HFF-Myc (cell line): ENCODE data around the gene IL31RA.

Experiments
- DNase-seq: peaks from one replicate; pipeline ENCODE4 v3.0.0-alpha.2; 2011; ENCODE audit warnings: low read depth; ENCODE audit errors: extremely low read depth
- H3K4me3 ChIP-seq: replicated peaks from 2 replicates; pipeline ENCODE4 v1.5.1; 2011; ENCODE audit warnings: low read depth, mild to moderate bottlenecking, control low read depth, low read length
- TF ChIP-seq, protein P1 (sequence below): IDR thresholded peaks from 2 replicates; pipeline ENCODE4 v1.5.1; 2012; ENCODE audit warnings: mild to moderate bottlenecking, low read depth, low read length, control low read depth; ENCODE audit errors: missing control alignments

IL31RA gene

DNA sequence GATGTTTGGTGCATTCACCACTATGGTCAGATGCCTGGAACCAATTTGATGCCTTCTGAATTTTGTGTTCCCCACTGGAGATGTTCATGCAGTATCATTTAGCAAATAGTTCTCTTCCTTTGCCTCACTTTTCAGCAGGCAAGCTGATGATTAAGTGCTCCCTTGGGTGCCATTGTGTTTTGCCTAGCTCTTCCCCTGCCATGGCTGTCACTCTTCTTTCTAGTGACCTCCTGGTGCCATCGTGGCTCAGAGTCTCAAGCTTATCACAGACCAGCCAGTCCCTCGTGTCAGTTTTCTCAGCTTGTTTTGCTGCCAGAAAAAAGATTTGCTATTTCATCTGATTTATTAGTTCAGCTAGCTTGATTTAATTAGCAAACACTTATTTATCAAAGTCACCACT, 41.3 kb downstream of the IL31RA start:
- H3K4me3 ChIP-seq = no peak overlapping the region
- no peak for DNase-seq
- TF ChIP-seq, protein P1, sequence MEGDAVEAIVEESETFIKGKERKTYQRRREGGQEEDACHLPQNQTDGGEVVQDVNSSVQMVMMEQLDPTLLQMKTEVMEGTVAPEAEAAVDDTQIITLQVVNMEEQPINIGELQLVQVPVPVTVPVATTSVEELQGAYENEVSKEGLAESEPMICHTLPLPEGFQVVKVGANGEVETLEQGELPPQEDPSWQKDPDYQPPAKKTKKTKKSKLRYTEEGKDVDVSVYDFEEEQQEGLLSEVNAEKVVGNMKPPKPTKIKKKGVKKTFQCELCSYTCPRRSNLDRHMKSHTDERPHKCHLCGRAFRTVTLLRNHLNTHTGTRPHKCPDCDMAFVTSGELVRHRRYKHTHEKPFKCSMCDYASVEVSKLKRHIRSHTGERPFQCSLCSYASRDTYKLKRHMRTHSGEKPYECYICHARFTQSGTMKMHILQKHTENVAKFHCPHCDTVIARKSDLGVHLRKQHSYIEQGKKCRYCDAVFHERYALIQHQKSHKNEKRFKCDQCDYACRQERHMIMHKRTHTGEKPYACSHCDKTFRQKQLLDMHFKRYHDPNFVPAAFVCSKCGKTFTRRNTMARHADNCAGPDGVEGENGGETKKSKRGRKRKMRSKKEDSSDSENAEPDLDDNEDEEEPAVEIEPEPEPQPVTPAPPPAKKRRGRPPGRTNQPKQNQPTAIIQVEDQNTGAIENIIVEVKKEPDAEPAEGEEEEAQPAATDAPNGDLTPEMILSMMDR = no peak

DNA sequence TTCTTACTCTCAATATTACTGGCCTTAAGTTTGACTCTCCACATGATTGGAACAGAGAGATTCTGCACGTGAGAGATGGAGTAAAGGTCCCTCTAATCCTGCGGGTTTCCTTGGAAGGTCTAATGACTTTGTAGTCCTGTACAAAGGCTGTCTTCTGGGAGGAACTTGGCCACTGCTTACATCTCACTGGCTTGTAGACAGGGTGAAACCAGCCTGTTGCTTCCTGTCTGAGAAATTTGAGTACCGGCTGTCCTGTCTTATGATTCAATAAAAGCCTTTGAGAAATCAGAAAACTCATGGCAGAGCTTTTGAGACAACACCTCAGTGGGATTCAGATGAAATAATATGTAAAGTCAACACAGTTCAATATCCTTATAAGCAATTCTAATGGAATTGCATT, 43.0 kb downstream of the IL31RA start:
- H3K4me3 ChIP-seq = no peak overlapping the region
- no peak for DNase-seq
- TF ChIP-seq, protein P1 = no peak

DNA sequence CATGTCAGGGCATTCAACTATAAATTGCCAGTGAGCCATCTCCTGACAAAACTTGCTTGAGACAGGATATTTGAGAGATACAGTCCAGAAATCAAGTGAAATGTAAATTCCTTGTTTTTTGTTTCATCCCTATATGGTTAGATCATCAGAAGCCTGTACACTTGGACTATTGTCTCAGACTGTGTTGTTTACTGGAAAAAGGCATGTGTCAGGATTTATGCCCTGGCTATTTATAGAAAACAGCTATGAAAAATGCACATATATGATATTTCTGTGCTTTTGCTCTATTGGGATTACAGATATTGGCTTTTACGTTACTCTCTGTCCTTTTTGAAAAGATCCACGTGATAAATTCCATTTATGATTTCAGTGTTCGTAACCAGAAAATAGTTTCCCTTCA, 44.2 kb downstream of the IL31RA start:
- DNase-seq = no peak
- no peak overlapping the region for H3K4me3 ChIP-seq
- TF ChIP-seq, protein P1 = no peak

DNA sequence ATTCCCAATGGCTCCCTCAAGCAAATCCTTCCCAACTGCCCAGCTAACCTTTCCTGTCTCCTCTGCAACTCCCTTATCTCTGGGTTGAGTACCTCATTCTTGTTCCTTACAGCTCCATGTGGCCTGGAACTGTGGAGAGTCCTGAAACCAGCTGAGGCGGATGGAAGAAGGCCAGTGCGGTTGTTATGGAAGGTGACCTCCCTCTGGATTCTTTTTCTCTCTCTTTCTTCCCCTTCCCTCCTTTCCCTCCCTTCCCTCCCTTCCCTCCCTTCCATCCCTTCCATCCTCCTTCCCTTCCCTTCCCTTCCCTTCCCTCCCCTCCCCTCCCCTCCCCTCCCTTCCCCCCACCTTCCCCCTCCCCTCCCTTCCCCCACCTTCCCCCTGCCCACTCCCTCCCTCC, 45.1 kb downstream of the IL31RA start:
- H3K4me3 ChIP-seq = no peak overlapping the region
- TF ChIP-seq, protein P1 = no peak
- DNase-seq = no peak

DNA sequence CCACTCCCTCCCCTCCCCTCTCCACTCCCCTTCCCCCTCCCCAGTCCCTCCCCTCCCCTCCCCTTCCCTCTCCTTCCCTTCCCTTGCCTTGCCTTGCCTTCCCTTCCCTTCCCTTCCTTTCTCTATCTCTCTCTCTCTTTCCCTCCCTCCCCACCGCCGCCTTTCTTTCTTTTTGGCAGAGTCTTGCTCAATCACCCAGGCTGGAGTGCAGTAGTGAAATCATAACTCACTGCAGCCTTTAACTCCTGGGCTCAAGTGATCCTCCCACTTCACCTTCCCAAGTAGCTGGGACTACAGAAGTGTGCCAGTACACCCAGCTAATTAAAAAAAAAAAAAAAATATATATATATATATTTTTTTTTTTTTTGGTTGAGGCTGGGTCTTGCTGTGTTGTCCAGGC, 45.5 kb downstream of the IL31RA start:
- no peak for DNase-seq
- TF ChIP-seq, protein P1 = no peak
- no peak overlapping the region for H3K4me3 ChIP-seq

DNA sequence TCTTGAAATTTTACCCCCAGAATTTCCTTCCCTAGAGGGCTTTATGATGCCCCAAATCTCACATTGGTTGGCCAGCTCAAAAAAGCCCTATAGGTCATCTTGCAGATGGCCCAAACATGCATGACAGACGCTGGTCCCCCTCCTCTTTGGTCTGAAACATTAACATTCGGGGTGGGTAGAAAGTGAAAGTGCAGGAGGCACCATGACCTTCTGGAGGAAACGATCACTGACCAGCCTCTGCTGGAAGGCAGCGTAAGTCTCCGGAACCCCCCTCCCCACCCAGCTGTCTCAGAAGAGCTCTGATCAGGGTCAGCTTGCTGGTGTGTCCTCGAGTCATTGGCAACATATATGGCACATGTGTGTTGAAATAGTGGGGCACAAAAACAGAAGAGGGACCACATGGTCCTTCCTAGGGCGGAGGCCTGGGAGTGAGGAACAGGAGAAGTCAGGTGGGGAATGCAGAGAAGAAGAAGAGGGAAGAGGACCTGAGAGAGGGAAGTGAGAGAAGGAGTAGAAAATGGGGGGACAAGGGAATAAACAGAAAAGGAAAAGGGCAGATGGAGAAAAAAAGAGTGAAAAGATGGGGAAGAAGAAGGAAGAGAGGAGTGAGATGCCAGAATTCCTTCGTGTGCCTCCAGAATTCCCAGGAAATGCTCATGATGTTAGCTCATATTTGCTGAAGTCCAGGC, 46.2 kb downstream of the IL31RA start:
- no peak for DNase-seq
- TF ChIP-seq, protein P1 = no peak
- no peak overlapping the region for H3K4me3 ChIP-seq

DNA sequence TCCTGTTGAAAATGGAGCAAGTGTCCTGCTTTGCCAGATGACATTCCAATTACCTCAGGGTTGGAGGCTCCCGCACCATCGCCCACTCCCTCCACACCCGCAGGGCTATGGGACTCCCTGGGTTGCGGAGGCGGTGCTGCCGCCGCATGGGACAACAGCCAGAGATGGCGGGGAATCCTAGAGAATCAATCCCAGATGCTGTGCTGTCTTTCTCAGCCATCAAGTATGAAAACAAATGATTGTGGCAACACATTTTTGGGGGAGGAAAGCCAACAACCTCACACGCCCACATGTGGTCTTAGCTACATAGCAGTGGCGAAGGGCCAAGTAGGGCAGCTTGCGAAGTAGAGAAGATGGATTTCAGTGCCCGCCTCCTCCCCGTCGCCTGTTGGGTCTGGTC, 46.7 kb downstream of the IL31RA start:
- H3K4me3 ChIP-seq = no peak overlapping the region
- DNase-seq = peak; percentile 92
- TF ChIP-seq, protein P1 = no peak
